ENCODE results near the gene CHAC2. TPM values are rescaled to one million over a fixed set of nuclear protein-coding genes. Genes with fewer than 3 reads are reported as not detected.

The CHAC2 gene
- total RNA-seq, 1 experiment from 2014 or later, result 9.6 TPM

GRCh38 chr2:53786705-53787613 is 19.4 kb downstream of the CHAC2 start, which contains the start of the genes ASB3 and ERLEC1:
TSS of gene ASB3 (minus strand) at chr2:53786953. CDS start at chr2:53765572, 21,381 bp downstream.
TSS of gene ERLEC1 (plus strand) at chr2:53787044. CDS start at chr2:53787211, 167 bp downstream.
- Mint-ChIP-seq H3K36me3 (0 out of 2 replicates have a peak, but pooled peaks cover 3% of the 10 kb centered on the region), H3K27me3 (ENCODE audit: low read depth) (no peaks in the 10 kb centered on the region), H3K27ac (peak within 1 kb of the TSS; percentile 99), H3K4me3 (peak within 1 kb of the TSS; percentile 98), H3K4me1 (peaks cover 44% of the 10 kb centered on the region), H3K9me3 (no peaks in the 10 kb centered on the region)
- ChIA-PET POLR2A (interaction anchor here (1.5 to 1.6 kb wide), 2 partner anchors 11 to 19 kb away, joined by 5 to 11 read pairs; partner anchors contain the start of gene CHAC2), CTCF (no interaction called here)
- peak; percentile 92 for DNase-seq (ENCODE audit: low spot score)
- ATAC-seq, result peak; percentile 93
- TF ChIP-seq TEAD4 (CRISPR knock-in tag; IDR thresholded peaks at IDR 0.05) (peak; percentile 77; the same call in 1 of the 2 replicates), ATF2 (CRISPR knock-in tag; IDR thresholded peaks at IDR 0.05; ENCODE audit: borderline replicate concordance, low read depth) (no peak), GABPB1 (CRISPR knock-in tag; IDR thresholded peaks at IDR 0.05) (peak; percentile 89), ZNF423 (CRISPR knock-in tag; IDR thresholded peaks at IDR 0.05) (no peak), ZNF396 (CRISPR knock-in tag; IDR thresholded peaks at IDR 0.05; ENCODE audit: borderline replicate concordance) (no peak), ZNF671 (CRISPR knock-in tag; IDR thresholded peaks at IDR 0.05) (no peak), USF1 (CRISPR knock-in tag; IDR thresholded peaks at IDR 0.05) (peak; percentile 13; the same call in 1 of the 2 replicates), CBFB (CRISPR knock-in tag; IDR thresholded peaks at IDR 0.05; ENCODE audit: low read depth) (0 out of 2 replicates have a peak, but pooled peaks have one; percentile 45), STAT6 (CRISPR knock-in tag; conservative IDR thresholded peaks at IDR 0.05; ENCODE audit: low read depth) (no peak), TEAD1 (CRISPR knock-in tag; IDR thresholded peaks at IDR 0.05) (peak; percentile 74), ETV6 (CRISPR knock-in tag; IDR thresholded peaks at IDR 0.05) (peak; percentile 94), NR2C2 (CRISPR knock-in tag; IDR thresholded peaks at IDR 0.05) (peak; percentile 97), AFF4 (CRISPR knock-in tag; IDR thresholded peaks at IDR 0.05; ENCODE audit: borderline replicate concordance) (peak; percentile 58; the same call in 1 of the 2 replicates), FOXK1 (CRISPR knock-in tag; IDR thresholded peaks at IDR 0.05) (peak; percentile 100), FOXP1 (CRISPR knock-in tag; IDR thresholded peaks at IDR 0.05; ENCODE audit: borderline replicate concordance) (peak; percentile 56; the same call in 1 of the 2 replicates), ARID4B (CRISPR knock-in tag; IDR thresholded peaks at IDR 0.05; ENCODE audit: borderline replicate concordance) (peak; percentile 72; the same call in 1 of the 2 replicates), ZNF317 (CRISPR knock-in tag; IDR thresholded peaks at IDR 0.05; ENCODE audit: borderline replicate concordance, low read depth) (0 out of 2 replicates have a peak, but pooled peaks have one; percentile 38), SMAD3 (CRISPR knock-in tag; IDR thresholded peaks at IDR 0.05; ENCODE audit: borderline replicate concordance) (0 out of 2 replicates have a peak, but pooled peaks have one; percentile 38), SP1 (CRISPR knock-in tag; conservative IDR thresholded peaks at IDR 0.05) (peak; percentile 92), CREM (CRISPR knock-in tag; IDR thresholded peaks at IDR 0.05) (peak; percentile 86), ZNF512 (CRISPR knock-in tag; IDR thresholded peaks at IDR 0.05; ENCODE audit: borderline replicate concordance) (no peak)
